H1 (cell line): ENCODE results near the gene LHFPL2. TPM values are rescaled to one million over a fixed set of nuclear protein-coding genes. Genes with fewer than 3 reads are reported as not detected.

Source experiments
- CBX5 ChIP-seq: fragments of 300-800, 300-1000 bp; sonication (generic); IDR thresholded peaks from 2 replicates; pipeline ENCODE4 v1.7.1; 2016; ENCODE audit warnings: antibody characterized with exemption, low read length, low read depth
- SP2 ChIP-seq: IDR thresholded peaks from 2 replicates; pipeline ENCODE4 v1.6.1; 2012; ENCODE audit warnings: mild to moderate bottlenecking, low read length, inconsistent platforms
- YY1 ChIP-seq: IDR thresholded peaks from 2 replicates; pipeline ENCODE4 v1.6.1; 2011; ENCODE audit warnings: low read depth, mild to moderate bottlenecking, low read length
- polyA plus RNA-seq, 7 experiments: library from polyadenylated mRNA; depleted of rRNA in 3 of 7; stranded (reverse) in 5 of 7; unstranded in 2 of 7; fragments of >200 nt in 5 of 7; fragments of 200-250 nt in 2 of 7; gene quantifications; 1 replicate in 5 of 7; 2 replicates in 1 of 7; 4 replicates in 1 of 7; pipeline versions ENCODE4 v1.2.1 to v1.2.3, GENCODE V29; 2011 to 2013; ENCODE audit warnings: missing spikeins in 2 of 7, mixed read lengths in 2 of 7
- total RNA-seq: library from RNA; stranded (reverse); fragmentation: NEBNext Ultra II Directional; extraction: Animal tissue kit (Norgen Biotek cat#: 25700); gene quantifications from 2 replicates; pipeline ENCODE4 v1.2.1, GENCODE V29; 2021

Gene LHFPL2
- total and polyA plus RNA-seq, 2 of the 8 experiments (the other 6 are each of a cell fraction or from before 2014, with no cell fraction given) = 9.6 to 43.0 TPM

GRCh38 chr5:78533356-78533755 is 115.2 kb downstream of the LHFPL2 start (continued):
- TF ChIP-seq SP2 (no peak), CBX5 (no peak), YY1 (no peak)
